ENCODE data around the gene CELF2.
"Not testable (repeated sequence)": the region's sequence is repeated elsewhere in the genome, so short reads cannot be mapped to it uniquely, and the experiment has no call there.

Gene CELF2

DNA sequence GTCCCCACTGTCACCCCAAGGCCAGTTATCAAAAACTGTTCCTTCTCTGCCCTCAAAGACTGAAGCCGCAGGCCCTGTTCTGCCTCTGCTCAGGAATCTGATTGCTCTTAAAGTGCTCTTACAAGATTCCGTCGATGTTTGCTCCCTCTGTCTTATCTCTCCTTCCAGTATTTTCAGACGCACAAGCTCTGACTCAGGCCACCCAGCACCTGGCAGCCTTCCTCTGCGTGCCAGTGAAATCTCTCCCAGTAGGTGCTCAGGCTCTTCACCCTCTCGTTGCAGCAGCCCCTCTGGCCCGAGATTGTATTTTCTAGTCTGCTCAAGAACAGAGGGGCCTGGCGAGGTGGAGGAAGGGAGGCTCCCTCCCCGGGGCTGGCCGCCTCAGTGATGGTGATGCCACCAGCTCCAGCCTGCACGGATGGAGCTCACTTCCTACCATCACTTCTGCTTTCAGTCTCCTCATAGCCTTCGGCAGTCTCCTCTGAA, 317.5 kb downstream of the CELF2 start:
- in situ Hi-C loops (cut with HindIII; ENCODE audit: low sequenced_read_pairs), result no loop called here

DNA sequence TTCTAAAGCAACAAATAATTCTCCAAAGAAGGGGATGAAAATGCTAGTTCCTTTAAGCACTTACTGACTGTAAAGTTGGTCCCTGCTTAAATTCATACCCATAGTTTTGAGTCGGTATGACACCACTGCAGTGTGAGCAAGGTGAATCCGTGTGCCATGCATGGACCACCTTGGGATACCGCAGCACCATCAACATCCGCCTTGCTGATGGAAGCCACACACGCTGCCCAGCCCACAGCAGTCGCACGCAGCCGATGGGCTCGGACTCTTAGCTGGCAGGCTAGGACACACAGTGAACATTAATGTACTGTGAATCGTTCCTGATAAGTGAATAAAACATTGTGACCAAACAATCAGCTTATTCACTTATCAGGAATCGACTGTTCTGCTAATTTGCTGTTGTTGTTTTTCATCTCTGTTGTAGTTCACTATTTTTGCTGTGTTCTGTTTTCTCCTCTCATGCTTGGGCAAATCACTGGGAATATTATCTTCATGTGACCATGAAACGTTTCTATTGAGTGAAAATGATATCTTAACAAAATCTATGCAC, 318.3 kb downstream of the CELF2 start:
- in situ Hi-C loops (cut with HindIII; ENCODE audit: low sequenced_read_pairs), result no loop called here

DNA sequence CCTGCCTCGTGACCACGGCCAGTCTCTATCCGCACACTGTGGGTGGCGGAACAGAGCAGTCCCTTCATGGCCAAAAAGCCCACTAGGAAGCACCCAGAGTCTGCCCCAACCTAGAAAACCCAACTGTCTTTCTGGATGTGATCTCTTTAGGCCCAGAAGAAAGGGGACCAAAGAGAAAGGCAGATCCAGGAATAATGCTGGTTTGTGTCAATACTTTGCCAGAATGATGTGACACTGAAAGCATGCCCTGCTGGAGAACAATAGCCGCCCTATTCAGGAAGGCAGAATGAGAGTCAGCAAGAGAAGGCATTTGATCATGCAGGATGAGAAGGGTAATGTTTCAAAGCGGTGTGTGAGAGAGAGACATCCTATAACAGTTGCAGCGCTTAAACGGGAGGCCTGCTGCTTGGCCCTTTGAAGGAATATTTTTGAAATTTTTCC, 319.1 kb downstream of the CELF2 start:
- in situ Hi-C loops (cut with HindIII; ENCODE audit: low sequenced_read_pairs), result no loop called here

DNA sequence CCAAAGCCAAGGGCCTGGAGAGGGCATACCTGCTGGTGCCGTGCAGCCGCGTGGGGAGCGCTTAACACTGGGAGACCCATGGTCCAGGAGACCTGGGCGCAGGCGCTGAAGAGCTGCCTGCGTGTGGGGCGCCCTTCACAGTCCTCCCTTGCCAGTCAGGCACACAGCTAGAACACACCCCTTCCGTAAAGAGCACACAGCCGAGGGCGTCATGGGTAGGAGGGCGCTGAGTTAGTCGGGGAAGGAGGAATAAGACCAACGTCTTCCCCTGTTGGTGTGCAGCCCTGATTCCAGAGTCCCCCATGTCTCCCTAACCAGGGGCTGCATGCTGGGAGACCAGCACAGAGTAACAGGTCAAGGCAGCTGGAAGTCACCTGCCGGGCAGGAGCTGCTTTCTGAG, 319.8 kb downstream of the CELF2 start:
- in situ Hi-C loops (cut with HindIII; ENCODE audit: low sequenced_read_pairs), result no loop called here

DNA sequence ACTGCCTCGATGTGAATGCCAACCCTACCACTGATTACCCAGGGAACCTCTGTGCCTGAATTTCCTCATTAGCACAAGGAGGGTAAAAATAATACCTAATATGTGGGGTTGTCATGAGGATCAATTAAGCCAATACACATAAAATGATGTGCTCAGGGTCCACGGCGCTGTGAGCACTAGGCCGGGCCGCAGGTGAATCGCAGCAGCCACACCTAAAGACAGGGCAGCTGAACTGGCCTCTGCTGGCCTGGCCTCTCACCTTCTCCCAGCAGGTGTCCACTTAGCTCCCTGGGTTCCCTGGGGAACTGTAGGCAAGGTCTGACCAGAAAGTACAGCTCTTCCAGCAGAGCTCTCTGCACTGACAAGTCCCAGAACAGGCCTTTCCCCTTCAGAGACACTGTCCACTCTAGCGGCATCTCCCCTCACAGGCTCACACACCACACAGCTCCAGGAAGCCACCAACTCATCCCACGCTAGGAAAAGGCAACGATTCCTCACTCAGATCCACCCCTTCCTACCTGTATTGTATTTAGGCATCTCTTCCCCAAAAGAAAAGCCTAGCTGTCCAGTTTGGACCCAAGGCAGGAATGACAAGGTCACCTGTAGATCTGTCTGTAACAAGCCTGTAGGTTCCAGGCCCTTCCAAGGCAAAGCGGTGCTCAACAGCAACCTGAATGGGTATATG, 320.6 kb downstream of the CELF2 start:
- in situ Hi-C loops (cut with HindIII; ENCODE audit: low sequenced_read_pairs), result no loop called here

DNA sequence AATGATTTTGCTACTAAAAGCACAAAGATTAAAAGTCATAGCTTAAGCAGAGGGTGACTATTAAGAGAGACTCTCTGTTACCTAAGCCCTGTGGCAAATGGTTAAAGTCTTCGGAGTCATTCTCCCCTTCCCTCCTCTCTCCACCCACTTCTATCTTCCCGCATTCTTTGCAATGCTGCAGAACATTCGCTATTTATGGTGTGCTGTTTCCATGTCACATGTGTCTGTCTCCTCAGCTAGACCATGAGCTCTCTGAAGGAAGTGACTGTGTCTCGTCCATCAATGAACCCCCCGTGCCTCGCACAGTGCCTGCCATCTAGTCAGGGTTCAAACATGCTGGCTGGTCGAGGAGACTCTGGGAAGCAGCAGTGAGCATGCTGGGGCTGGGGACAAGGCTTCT, 321.3 kb downstream of the CELF2 start:
- in situ Hi-C loops (cut with HindIII; ENCODE audit: low sequenced_read_pairs), result no loop called here

DNA sequence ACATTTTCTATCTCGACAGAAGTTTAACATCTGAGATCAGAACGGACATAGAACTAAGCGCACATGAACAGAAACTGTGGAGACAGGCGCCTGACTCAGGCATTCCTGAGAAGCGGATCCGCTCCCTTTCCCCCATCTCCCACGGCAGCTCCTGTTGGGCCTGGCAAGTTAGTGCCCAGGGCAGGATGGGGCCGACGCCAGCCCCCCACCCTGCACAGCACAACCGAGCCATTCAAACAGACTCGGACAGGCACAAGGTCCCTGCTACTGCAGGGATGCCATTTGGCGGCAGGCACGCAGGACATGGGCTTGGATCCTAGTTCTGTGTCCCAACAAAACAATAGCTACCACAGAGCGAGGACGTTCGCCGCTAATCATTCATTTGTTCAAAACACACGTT, 322.0 kb downstream of the CELF2 start:
- in situ Hi-C loops (cut with HindIII; ENCODE audit: low sequenced_read_pairs), result no loop called here

DNA sequence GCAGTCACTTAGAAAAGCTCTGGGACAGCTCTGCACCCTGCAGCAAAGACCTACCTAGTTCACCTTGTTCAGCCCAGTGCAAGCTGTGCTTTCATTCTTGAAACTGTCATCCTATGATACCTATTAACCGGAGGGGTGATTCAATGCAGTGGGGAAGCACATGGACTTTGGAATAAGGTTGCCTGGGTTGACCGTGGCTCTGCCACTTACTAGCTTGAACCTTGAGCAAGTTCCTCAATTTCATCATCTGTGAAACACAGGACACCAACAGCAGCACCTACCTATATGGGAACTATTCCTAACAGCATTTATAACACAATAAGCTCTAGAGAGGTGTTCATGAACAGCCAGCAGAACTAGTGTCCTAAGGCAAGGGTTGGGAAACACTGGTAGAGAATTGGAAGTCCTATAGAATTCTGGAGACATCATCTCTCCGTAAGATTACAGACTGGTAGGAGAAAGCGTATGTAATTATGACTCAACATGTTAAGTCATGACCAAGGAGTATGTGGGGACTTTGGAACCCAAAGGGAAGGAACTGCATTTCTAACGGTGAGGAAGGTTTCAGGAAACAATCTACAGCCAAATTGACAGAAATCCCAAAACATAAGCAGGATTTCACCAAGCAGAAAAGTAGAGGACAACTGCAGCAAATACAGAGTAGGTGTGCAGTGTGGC, 323.8 kb downstream of the CELF2 start:
- in situ Hi-C loops (cut with HindIII; ENCODE audit: low sequenced_read_pairs), result no loop called here

DNA sequence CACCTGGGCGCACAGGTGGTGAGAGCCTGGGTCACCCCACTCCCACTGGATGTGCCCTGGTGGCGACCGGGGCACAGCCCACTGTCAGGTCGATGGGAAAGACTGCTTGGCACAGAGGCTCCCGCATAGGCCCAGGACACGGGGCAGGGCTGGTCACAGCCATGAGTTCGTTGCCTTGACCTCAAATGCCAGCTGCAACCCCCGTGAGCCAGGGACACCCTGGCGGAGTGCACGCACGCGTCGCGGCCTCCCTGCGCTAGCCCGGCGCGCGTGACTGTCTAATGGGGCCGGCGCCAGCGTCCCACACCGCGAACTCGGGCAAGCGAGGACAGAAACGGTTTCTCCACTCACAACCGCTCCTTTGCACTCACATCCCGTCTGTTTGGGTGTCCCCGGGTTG, 326.4 kb downstream of the CELF2 start:
- in situ Hi-C loops (cut with HindIII; ENCODE audit: low sequenced_read_pairs), result no loop called here

DNA sequence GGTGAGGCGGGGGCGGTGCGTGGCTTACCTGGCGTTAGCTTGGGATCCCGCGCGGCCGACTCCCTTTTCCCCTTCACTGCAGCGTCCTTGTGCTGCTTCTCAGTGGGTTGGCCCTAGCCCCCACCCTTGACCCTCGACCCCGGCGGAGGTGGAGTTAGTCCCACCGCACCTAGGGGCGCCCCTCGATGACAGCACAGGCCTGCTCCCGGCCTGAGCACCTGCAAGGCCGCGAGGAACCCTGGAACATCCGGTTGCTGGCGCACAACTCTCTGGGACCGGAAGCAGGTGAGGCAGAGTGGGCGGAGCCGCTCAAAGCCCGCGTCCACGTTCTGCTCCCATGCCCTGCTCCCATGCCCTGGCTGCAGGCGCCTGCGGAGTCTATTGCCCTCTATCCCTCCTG, 326.9 kb downstream of the CELF2 start:
- in situ Hi-C loops (cut with HindIII; ENCODE audit: low sequenced_read_pairs), result no loop called here

DNA sequence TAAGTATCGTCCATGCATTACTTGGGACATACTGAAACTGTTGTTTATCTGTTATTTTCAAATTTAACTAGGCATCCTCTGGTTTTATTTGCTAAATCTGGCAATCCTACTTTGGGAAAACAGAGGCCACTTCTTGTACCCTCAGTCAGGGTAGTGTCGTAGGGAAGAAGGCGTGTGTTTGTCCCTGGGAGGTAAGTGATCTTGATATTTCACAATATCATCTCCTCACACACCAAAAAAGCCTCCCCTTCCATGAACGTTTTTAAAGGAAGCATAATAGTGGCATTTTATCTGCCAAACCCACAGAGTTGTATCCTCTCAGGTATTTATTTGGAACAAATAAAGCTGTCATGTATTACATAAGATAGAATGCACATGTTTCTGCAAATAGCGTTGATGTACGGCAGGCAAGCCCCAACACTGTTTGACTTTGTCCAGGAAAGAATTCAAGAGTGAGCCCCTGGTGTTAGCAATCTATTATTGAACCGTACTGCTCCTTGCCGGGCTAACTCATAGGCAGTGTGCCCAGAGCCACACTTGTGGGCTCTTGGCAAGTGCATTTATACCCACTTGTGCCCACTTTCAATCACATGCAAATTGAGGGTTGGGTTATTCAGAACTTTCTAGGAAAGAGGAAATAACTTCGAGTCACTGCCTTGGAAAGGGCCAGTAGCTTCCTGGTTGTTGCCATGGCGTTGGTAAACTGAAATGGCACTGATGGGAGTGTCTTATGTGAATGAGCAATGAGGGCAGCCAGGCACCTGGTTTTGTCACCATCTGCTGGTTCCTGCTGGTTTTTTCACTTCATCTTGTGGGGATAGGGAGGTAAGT, 327.8 kb downstream of the CELF2 start:
- in situ Hi-C loops (cut with HindIII; ENCODE audit: low sequenced_read_pairs), result no loop called here

DNA sequence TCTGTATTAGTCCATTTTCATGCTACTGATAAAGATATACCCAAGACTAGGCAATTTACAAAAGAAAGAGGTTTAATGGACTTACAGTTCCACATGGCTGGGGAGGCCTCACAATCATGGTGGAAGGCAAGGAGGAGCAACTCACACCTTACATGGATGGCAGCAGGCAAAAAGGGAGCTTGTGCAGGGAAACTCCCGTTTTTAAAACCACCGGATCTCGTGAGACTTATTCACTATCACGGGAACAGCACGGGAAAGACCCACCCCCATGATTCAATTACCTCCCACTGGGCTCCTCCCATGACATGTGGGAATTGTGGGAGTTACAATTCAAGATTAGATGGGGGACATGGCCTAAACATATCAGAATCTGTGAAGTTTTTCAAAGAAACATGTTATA, 329.9 kb downstream of the CELF2 start:
- in situ Hi-C loops (cut with HindIII; ENCODE audit: low sequenced_read_pairs), result not testable (repeated sequence)

DNA sequence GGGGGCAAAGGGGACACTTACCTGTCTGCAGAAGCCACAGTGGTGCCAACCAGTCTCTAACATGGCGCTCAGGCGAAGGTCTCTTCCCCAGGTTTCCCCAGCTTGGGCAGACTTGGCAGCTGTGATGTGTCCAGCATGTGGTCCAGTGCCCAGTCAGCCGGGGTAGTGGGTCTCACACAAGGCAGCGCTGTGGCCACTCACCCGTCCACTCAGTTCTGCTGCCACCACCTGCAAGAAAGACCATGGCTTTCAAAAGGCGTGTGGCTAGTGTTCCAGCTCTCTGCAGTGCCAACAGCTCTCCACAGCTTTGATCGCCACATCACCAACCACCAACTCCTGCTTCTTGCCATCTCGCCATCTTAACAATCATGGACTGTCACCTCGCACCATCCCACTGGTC, 334.1 kb downstream of the CELF2 start:
- in situ Hi-C loops (cut with HindIII; ENCODE audit: low sequenced_read_pairs), result no loop called here

DNA sequence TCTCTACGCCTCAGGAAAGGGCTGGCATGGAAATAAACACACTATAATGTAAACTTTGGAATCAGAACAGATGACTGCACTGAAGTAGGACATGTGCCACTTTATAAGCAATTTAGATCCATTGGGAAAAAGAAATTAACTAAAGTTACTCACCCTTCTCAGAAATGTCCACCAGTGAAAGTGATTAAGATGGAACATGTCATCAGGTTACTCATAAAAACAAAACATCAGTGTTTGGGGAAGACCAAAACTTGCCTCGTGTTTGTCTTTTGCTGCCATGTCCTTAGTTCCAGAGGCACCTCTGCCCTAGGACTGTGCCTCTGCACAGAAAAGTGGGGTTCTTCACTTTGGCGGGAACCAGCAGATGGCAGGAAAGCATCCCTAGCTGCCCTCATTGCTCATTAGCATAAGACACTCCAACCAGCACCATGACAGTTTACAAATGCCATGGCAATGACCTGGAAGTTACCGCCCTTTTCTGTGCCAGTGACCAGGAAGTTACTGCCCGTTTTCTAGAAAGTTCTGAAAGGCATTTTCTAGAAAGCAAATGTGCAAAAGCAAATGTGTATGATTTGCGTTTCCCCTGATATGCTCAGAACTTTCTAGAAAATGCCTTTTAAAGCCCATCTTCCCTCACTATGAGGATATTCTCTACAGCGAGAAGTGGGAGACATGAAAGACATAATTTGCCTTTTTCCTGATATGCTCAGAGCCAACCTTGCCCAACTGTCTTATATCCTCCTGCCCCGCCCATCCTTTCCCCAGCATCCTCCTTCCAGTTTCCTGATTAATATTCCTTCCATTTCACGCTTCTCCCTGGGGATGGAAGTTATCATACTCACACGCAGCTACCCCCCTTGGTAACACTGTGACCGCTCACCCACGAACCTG, 335.6 kb downstream of the CELF2 start:
- in situ Hi-C loops (cut with HindIII; ENCODE audit: low sequenced_read_pairs), result no loop called here

DNA sequence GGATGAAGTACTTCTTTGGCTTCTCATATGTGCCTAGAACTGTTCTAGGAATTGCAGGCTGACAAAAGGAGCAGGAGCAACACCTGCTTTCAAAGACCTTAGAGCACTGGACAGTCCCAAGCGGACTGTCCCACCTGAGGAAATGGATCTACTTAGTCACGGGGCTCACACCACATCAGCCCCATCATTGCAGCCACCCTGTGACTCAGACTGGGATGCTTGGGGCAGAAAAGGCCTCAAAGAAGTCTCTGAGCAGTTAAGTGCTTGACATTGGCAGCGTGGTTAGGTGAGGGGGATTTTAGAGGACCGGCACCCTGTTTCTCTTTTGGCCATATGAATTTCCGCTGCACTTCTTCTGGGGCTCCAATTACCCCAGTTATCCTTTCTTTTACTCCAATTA, 337.2 kb downstream of the CELF2 start:
- in situ Hi-C loops (cut with HindIII; ENCODE audit: low sequenced_read_pairs), result no loop called here

DNA sequence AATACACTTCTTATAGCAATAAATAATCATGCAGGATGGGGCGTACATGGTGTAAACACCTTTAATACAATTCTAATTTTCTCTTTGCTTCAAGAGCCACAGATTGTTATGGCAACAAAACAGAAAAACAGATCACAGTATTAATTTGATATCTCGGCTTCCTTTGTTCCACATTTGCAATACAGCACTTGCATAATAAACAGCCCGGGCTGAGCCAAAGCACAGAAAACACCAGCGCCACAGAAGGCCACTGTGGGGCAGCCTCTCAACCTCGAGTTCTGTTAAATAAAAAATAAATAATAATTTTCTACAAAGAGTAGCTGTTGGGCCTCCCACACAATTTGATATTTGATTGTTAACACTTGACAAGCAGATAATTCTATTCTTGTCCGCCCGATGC, 337.9 kb downstream of the CELF2 start:
- in situ Hi-C loops (cut with HindIII; ENCODE audit: low sequenced_read_pairs), result no loop called here

DNA sequence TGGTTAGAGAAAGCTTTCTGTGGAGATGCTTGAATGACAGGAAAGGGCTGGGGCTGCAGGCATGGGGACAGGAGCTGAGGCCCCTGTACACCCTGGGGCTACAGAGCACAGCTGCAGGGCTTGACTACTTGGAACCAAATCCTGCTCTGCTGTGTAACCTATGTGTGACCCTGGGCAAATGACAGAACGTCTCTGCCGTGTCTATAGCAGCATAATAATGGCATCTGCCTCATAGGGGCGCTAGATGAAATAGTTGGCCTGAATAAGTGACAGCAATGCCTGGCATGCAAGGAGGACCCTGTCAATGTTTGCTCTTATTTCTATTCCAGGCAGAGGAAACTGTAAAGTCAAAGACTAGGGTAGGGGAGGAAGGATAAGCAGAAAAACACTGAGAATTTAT, 339.8 kb downstream of the CELF2 start:
- in situ Hi-C loops (cut with HindIII; ENCODE audit: low sequenced_read_pairs), result no loop called here

DNA sequence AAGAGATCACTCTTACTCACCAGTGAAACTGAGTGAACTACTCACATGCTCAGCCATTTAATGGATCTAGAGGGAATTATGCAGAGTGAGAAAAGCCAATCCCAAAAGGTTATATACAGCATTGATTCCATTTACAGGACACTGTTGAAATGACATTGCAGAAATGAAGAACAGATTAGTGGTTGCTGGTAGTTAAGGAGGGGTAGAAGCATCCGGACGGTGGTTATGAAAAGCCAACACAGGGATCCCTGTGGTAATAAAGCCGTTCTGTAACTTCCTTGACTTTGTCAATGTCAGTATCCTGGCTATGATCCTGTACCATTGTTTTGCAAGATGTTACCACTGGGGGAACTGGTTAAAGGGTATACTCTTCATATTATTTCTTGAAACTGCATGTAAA, 340.3 kb downstream of the CELF2 start:
- in situ Hi-C loops (cut with HindIII; ENCODE audit: low sequenced_read_pairs), result no loop called here

DNA sequence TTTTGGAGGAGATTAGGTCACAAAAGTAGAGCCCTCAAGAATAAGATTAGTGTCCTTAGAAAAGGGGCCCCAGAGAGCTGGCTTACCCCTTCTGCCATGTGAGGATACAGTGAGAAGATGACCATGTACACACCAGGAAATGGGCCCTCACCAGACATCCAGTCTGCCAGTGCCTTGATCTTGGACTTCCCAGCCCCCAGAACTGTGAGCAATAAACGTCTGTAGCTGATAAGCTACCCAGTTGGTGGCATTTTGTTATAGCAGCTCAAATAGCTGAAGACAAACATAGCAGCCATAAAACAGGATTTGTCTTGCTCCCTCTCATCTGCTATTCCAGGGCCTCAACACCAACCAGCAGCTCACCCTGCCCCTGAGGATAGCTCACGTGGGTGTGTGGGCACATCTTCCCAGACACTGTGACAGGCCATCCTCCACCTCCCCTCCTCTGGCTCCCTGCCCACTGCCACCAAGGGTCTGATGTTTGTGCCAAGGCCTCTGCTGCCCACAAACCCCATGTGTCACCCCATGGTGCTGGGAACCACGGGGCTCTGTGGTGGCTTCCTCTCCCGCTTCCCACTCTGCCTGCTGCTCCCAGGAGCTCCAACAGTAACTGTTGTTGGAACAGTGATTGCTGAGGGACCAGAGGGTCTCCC, 341.4 kb downstream of the CELF2 start:
- in situ Hi-C loops (cut with HindIII; ENCODE audit: low sequenced_read_pairs), result no loop called here

DNA sequence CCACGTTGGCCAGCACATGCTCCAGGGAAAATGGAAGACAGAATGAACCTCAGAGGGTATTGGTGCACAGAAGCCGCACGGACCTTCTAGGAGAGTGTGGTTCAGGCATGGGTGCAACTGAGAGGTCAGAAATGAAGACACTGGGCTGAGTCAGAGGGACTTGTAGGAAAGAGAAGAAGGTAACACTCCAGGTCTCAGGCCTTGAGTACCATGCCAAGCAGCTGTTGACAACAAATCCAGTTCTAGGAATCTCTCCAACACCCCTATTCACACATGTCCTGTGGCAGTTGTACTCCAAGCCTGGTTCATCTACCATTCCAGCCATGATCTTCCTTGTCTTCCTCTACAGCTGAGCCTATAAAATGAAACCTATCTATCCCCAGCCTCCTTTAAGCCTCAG, 342.2 kb downstream of the CELF2 start:
- in situ Hi-C loops (cut with HindIII; ENCODE audit: low sequenced_read_pairs), result no loop called here
